ENCODE measurements around the gene SPIC.

The SPIC gene

GRCh38 chr12:101527682-101528081 lies 52.5 kb downstream of the SPIC start:
- TF ChIP-seq CTCF (IDR thresholded peaks at IDR 0.05; ENCODE audit: low read depth, low read length) = no peak
- no peak overlapping the region for H3K4me3 ChIP-seq (ENCODE audit: low read depth, low read length)

GRCh38 chr12:101536069-101536674 lies 61.0 kb downstream of the SPIC start:
- no peak overlapping the region for H3K4me3 ChIP-seq (ENCODE audit: low read depth, low read length)
- no peak for TF ChIP-seq CTCF (IDR thresholded peaks at IDR 0.05; ENCODE audit: low read depth, low read length)

All from WI38 (cell line).